Measurements from ENCODE around the gene FAM156A.

DNA sequence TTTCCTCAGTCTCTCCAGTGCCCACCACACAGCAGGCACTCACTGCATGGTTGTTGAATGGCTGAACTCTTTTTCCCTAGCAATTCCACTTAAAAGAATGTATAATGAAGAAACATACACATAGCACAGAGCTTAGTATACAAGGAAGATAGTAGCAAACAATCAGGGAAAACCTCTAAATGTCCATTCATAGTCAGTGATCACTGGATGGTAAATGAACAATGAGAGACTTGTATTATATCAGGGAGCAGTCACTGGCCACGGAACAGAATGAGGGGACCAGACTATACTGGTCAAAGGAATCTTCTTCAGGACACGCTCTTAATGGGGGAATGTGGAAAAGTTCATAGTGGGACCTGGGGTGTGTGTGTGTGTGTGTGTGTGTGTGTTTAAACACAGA, 43.6 kb upstream of the FAM156A start:
- TF ChIP-seq, protein P1, sequence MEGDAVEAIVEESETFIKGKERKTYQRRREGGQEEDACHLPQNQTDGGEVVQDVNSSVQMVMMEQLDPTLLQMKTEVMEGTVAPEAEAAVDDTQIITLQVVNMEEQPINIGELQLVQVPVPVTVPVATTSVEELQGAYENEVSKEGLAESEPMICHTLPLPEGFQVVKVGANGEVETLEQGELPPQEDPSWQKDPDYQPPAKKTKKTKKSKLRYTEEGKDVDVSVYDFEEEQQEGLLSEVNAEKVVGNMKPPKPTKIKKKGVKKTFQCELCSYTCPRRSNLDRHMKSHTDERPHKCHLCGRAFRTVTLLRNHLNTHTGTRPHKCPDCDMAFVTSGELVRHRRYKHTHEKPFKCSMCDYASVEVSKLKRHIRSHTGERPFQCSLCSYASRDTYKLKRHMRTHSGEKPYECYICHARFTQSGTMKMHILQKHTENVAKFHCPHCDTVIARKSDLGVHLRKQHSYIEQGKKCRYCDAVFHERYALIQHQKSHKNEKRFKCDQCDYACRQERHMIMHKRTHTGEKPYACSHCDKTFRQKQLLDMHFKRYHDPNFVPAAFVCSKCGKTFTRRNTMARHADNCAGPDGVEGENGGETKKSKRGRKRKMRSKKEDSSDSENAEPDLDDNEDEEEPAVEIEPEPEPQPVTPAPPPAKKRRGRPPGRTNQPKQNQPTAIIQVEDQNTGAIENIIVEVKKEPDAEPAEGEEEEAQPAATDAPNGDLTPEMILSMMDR (IDR thresholded peaks at IDR 0.05) = no peak
- no peak for TF ChIP-seq POLR2A (IDR thresholded peaks at IDR 0.05; ENCODE audit: low read depth)

Data from esophagus muscularis mucosa (tissue), 3 donors.